Gastrocnemius medialis (tissue), 4 donors: Measurements from ENCODE around the gene SPG11.

Experiments used
- CTCF ChIP-seq, 5 experiments: fragments of 450-650 bp in 3 of 5; fragments of 200-600 bp in 2 of 5; sonication (generic) in 2 of 5; IDR thresholded peaks in 4 of 5; conservative IDR thresholded peaks in 1 of 5; 1 replicate in 4 of 5; 2 replicates in 1 of 5; pipeline ENCODE4 v1.5.1; 2016 to 2019; ENCODE audit warnings: antibody characterized with exemption in 5 of 5, mild to moderate bottlenecking in 3 of 5, moderate library complexity in 3 of 5
- POLR2A ChIP-seq, 2 donors: fragments of 450-650 bp; IDR thresholded peaks; one replicate each; pipeline ENCODE4 v1.6.1; 2017; ENCODE audit warnings: antibody characterized with exemption in 2 of 2, mild to moderate bottlenecking in 2 of 2, moderate library complexity in 2 of 2

- TF ChIP-seq CTCF (IDR thresholded peaks at IDR 0.05 in 4 of 5, conservative IDR thresholded peaks at IDR 0.05 in 1 of 5): no peak
- TF ChIP-seq POLR2A (IDR thresholded peaks at IDR 0.05): no peak
Measured at GRCh38 chr15:44656913-44657312, 6.5 kb downstream of the SPG11 start.
